ENCODE results near the gene MUC5B. TPM values are rescaled to one million over a fixed set of nuclear protein-coding genes. Genes with fewer than 3 reads are reported as not detected.
"Not testable (repeated sequence)": the region's sequence is repeated elsewhere in the genome, so short reads cannot be mapped to it uniquely, and the experiment has no call there.

Gene MUC5B
- polyA plus RNA-seq, 1 donor, result not detected

GRCh38 chr11:1246301-1246700 lies 23.4 kb downstream of the MUC5B start:
- not testable (repeated sequence) for DNase-seq (ENCODE audit: low read depth)

- DNase-seq (ENCODE audit: low read depth), result not testable (repeated sequence)
Measured at GRCh38 chr11:1247026-1247425, 24.2 kb downstream of the MUC5B start.

- DNase-seq (ENCODE audit: low read depth), result not testable (repeated sequence)
Measured at GRCh38 chr11:1248951-1249350, 26.1 kb downstream of the MUC5B start.

- not testable (repeated sequence) for DNase-seq (ENCODE audit: low read depth)
Measured at GRCh38 chr11:1250411-1250810, 27.5 kb downstream of the MUC5B start.

GRCh38 chr11:1251236-1251770 lies 28.4 kb downstream of the MUC5B start:
- DNase-seq (ENCODE audit: low read depth), result no peak

- no peak for DNase-seq (ENCODE audit: low read depth)
Measured at GRCh38 chr11:1252371-1253102, 29.7 kb downstream of the MUC5B start.

- no peak for DNase-seq (ENCODE audit: low read depth)
Measured at GRCh38 chr11:1253103-1253485, 30.2 kb downstream of the MUC5B start.

GRCh38 chr11:1254086-1254648 lies 31.3 kb downstream of the MUC5B start:
- no peak for DNase-seq (ENCODE audit: low read depth)

GRCh38 chr11:1254733-1255132 lies 31.9 kb downstream of the MUC5B start:
- no peak for DNase-seq (ENCODE audit: low read depth)

GRCh38 chr11:1255151-1255550 lies 32.3 kb downstream of the MUC5B start:
- no peak for DNase-seq (ENCODE audit: low read depth)

GRCh38 chr11:1256257-1257045 lies 33.6 kb downstream of the MUC5B start:
- no peak for DNase-seq (ENCODE audit: low read depth)

- DNase-seq (ENCODE audit: low read depth), result no peak
Measured at GRCh38 chr11:1257366-1257765, 34.5 kb downstream of the MUC5B start.

- no peak for DNase-seq (ENCODE audit: low read depth)
Measured at GRCh38 chr11:1257916-1258315, 35.0 kb downstream of the MUC5B start.

- no peak for DNase-seq (ENCODE audit: low read depth)
Measured at GRCh38 chr11:1258401-1259075, 35.7 kb downstream of the MUC5B start.

- no peak for DNase-seq (ENCODE audit: low read depth)
Measured at GRCh38 chr11:1259076-1259461, 36.2 kb downstream of the MUC5B start.

GRCh38 chr11:1259561-1259960 lies 36.7 kb downstream of the MUC5B start:
- no peak for DNase-seq (ENCODE audit: low read depth)

GRCh38 chr11:1260023-1260501 lies 37.2 kb downstream of the MUC5B start:
- no peak for DNase-seq (ENCODE audit: low read depth)

GRCh38 chr11:1260620-1261019 lies 37.8 kb downstream of the MUC5B start:
- no peak for DNase-seq (ENCODE audit: low read depth)

GRCh38 chr11:1261241-1262071 lies 38.6 kb downstream of the MUC5B start:
- DNase-seq (ENCODE audit: low read depth), result no peak

GRCh38 chr11:1262172-1263006 lies 39.5 kb downstream of the MUC5B start:
- peak; percentile 49 for DNase-seq (ENCODE audit: low read depth)

Measured in forelimb muscle (tissue), 1 donor.